Lower leg skin (tissue), 3 donors: ENCODE data around the gene STX1B.

Experiments used
- POLR2A ChIP-seq, 2 donors: fragments of 450-650 bp; IDR thresholded peaks; one replicate each; pipeline ENCODE4 v1.6.1; 2016 to 2017; ENCODE audit warnings: antibody characterized with exemption in 2 of 2, mild to moderate bottlenecking in 1 of 2, moderate library complexity in 1 of 2
- TF ChIP-seq, protein P1 (sequence below), 3 donors: fragments of 450-650 bp; IDR thresholded peaks; one replicate each; pipeline ENCODE4 v1.5.1; 2016; ENCODE audit warnings: antibody characterized with exemption in 3 of 3, mild to moderate bottlenecking in 3 of 3, moderate library complexity in 2 of 3

DNA sequence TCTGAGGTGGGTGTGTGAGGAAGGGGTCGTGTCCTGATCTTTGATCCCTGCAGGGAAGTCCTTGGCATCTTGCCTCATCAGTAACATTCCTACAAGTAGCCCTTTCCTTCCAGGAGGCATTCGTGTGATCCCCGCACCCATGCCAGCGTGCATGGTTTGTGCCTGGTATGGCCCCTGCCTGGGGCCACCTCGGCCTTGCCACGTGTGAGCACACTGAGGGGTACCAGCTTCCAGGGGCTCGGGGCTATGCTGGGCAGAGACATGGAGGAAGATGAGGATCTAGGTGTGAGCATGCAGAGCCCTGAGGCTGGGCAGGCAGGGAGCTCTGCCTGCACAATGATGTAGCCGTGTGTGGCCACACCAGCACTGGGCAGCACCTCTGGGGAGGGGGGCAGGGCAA lies 19.4 kb downstream of the STX1B start:
- TF ChIP-seq, protein P1, sequence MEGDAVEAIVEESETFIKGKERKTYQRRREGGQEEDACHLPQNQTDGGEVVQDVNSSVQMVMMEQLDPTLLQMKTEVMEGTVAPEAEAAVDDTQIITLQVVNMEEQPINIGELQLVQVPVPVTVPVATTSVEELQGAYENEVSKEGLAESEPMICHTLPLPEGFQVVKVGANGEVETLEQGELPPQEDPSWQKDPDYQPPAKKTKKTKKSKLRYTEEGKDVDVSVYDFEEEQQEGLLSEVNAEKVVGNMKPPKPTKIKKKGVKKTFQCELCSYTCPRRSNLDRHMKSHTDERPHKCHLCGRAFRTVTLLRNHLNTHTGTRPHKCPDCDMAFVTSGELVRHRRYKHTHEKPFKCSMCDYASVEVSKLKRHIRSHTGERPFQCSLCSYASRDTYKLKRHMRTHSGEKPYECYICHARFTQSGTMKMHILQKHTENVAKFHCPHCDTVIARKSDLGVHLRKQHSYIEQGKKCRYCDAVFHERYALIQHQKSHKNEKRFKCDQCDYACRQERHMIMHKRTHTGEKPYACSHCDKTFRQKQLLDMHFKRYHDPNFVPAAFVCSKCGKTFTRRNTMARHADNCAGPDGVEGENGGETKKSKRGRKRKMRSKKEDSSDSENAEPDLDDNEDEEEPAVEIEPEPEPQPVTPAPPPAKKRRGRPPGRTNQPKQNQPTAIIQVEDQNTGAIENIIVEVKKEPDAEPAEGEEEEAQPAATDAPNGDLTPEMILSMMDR (IDR thresholded peaks at IDR 0.05), result no peak
- no peak for TF ChIP-seq POLR2A (IDR thresholded peaks at IDR 0.05)
